BJ (cell line): ENCODE data around the gene ZDHHC12. TPM values are rescaled to one million over a fixed set of nuclear protein-coding genes. Genes with fewer than 3 reads are reported as not detected.

Experiments used
- CTCF ChIA-PET: fragments of 350-600 bp; formaldehyde crosslinking; extraction: SDS; loops from one replicate; lab custom pipeline; 2021; ENCODE audit warnings: antibody characterized with exemption, inconsistent platforms; lab: Yijun Ruan, JAX
- POLR2A ChIA-PET: fragments of 300-600 bp; sonication (Branson Sonifier 250); formaldehyde crosslinking; extraction: SDS; loops from one replicate; lab custom pipeline; 2021; ENCODE audit warnings: antibody characterized with exemption; lab: Charles Lee
- DNase-seq: peaks from one replicate; pipeline ENCODE4 v3.0.0-alpha.2; 2011; ENCODE audit warnings: low read depth
- H3K27me3 ChIP-seq: 2 replicates; pipeline ENCODE4 v1.6.0; 2011; ENCODE audit warnings: low read length; ENCODE audit not compliant: control insufficient read depth, insufficient read depth
- H3K36me3 ChIP-seq: 2 replicates; pipeline ENCODE4 v1.5.1; 2011; ENCODE audit warnings: low read length; ENCODE audit not compliant: control insufficient read depth, insufficient read depth
- H3K4me3 ChIP-seq: 2 replicates; pipeline ENCODE4 v1.5.1; 2011; ENCODE audit warnings: low read depth, mild to moderate bottlenecking, control low read depth, low read length
- CTCF ChIP-seq: IDR thresholded peaks from 2 replicates; pipeline ENCODE4 v1.5.1; 2011; ENCODE audit warnings: low read depth, mild to moderate bottlenecking, control low read depth, inconsistent platforms, low read length, moderate library complexity; ENCODE audit not compliant: insufficient read depth
- polyA plus RNA-seq: library from polyadenylated mRNA; depleted of rRNA; stranded (reverse); fragments of >200 nt; gene quantifications from 2 replicates; pipeline ENCODE4 v1.2.3, GENCODE V29; 2011

ZDHHC12 gene
- polyA plus RNA-seq, 1 experiment, result 60.0 TPM

DNA sequence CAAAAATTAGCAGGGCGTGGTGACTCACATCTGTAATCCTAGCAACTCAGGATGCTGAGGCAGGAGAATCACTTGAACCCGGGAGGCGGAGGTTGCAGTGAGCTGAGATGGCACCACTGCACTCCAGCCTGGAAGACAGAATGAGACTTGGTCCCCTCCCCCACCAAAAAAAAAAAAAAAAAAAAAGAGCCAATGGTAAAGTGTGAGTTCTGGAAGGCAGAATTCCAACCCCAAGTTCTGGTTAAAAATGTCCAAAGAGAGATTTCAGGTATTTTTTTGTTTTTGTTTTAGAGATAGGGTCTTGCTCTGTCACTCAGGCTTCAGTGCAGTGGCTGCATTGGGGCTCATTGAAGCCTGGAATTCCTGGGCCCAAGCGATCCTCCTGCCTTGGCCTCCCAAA, 36.5 kb downstream of the ZDHHC12 start:
- CTCF ChIA-PET, result interaction anchor here (0.7 to 1.5 kb wide), 2 partner anchors 18 to 177 kb away, joined by 3 read pairs; no protein-coding TSS in a partner anchor
- POLR2A ChIA-PET, result no interaction called here
- Histone ChIP-seq H3K36me3 (no peaks in the 10 kb centered on the region; the same call in 1 of the 2 replicates), H3K4me3 (no peak overlapping the region), H3K27me3 (no peaks in the 10 kb centered on the region)
- no peak for TF ChIP-seq CTCF
- DNase-seq, result no peak

GRCh38 chr9:128685636-128686489, 38.1 kb downstream of the ZDHHC12 start:
- ChIA-PET CTCF (interaction anchor here (1.4 to 1.6 kb wide), 3 partner anchors 10 to 50 kb away, joined by 3 to 4 read pairs (median 3); no protein-coding TSS in a partner anchor), POLR2A (no interaction called here)
- no peak overlapping the region for H3K4me3 ChIP-seq

GRCh38 chr9:128684325-128685199, 39.4 kb downstream of the ZDHHC12 start:
- ChIA-PET POLR2A (no interaction called here), CTCF (interaction anchor here (1.2 to 1.6 kb wide), 3 partner anchors 9 to 49 kb away, joined by 3 to 4 read pairs (median 4); no protein-coding TSS in a partner anchor)
- H3K36me3 ChIP-seq, result no peaks in the 10 kb centered on the region
- peak overlapping the region; percentile 59 for H3K4me3 ChIP-seq
- DNase-seq, result no peak
- no peaks in the 10 kb centered on the region for H3K27me3 ChIP-seq
- TF ChIP-seq CTCF, result no peak

More at GRCh38 chr9:128685636-128686489, 38.1 kb downstream of the ZDHHC12 start:
- no peak for DNase-seq
- no peak for TF ChIP-seq CTCF
- Histone ChIP-seq H3K27me3 (no peaks in the 10 kb centered on the region), H3K36me3 (no peaks in the 10 kb centered on the region)

DNA sequence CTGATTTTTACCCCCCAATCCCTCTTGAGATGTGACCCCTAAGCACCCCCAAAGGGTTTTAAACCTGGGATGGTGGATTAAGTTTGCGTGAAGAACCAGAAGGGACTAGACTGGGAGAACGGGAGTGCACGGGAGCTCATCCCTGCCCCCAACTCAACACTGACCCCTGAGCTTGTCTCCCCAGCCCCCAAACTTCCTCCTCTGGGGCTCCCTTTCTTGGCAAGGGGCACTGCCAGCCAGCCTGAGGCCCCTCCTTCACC, 39.9 kb downstream of the ZDHHC12 start:
- no peaks in the 10 kb centered on the region for H3K36me3 ChIP-seq
- TF ChIP-seq CTCF, result no peak
- ChIA-PET CTCF (interaction anchor here (0.6 to 1.4 kb wide), 3 partner anchors 13 to 48 kb away, joined by 3 to 4 read pairs (median 3); no protein-coding TSS in a partner anchor), POLR2A (no interaction called here)
- DNase-seq, result no peak
- no peaks in the 10 kb centered on the region for H3K27me3 ChIP-seq
- H3K4me3 ChIP-seq, result peak overlapping the region; percentile 59
